ENCODE results near the gene IFI30.

GRCh38 chr19:18179957-18180356, 6.3 kb downstream of the IFI30 start:
- no peak for TF ChIP-seq CTCF (IDR thresholded peaks at IDR 0.05)
- no peak for TF ChIP-seq POLR2A (IDR thresholded peaks at IDR 0.05)

Measured in thyroid gland (tissue), 4 donors.